ENCODE data around the gene SORCS3. TPM values are rescaled to one million over a fixed set of nuclear protein-coding genes. Genes with fewer than 3 reads are reported as not detected.

Gene SORCS3
- total and polyA plus RNA-seq, 2 of the 4 experiments (the other 2 are of a cell fraction) = not detected

- no peak overlapping the region for H3K56ac ChIP-seq (ENCODE audit: extremely low read depth, insufficient read depth, low read length)
- no peak overlapping the region for H3K27ac ChIP-seq (ENCODE audit: insufficient read depth, low read length)
- H4K91ac ChIP-seq (ENCODE audit: insufficient read depth, low read depth, low read length) = no peak overlapping the region
- DNase-seq (no peak), ATAC-seq (ENCODE audit: low read depth) (no peak)
- 0% methylated on average over 1 of the region's 1 CpG; no CpG with 5 or more reads in 1 of the 2 experiments for WGBS, 2 experiments (ENCODE audit: extremely low coverage in 2 of 2, insufficient read length in 1 of 2)
- H3K14ac ChIP-seq (replicated peaks; ENCODE audit: low read depth, low read length) = no peak overlapping the region
- H3K79me1 ChIP-seq (ENCODE audit: low read depth in 1 of 2, low read length in 2 of 2) = no peaks in the 10 kb centered on the region
- intact Hi-C loops (cut with micrococcal nuclease) (no loop called here), dilution Hi-C loops (cut with HindIII; ENCODE audit: low sequenced_read_pairs, unreplicated experiment) (no loop called here), in situ Hi-C loops (cut with MboI; ENCODE audit: low sequenced_read_pairs) (no loop called here)
- no peak overlapping the region for H2AK9ac ChIP-seq (replicated peaks; ENCODE audit: low read depth, low read length, poor library complexity)
- no peak overlapping the region for H2BK120ac ChIP-seq (ENCODE audit: low read depth, low read length)
- no peak for TF ChIP-seq SMC3 (IDR thresholded peaks at IDR 0.05; ENCODE audit: low read depth, low read length)
- no peak for TF ChIP-seq RFX5 (IDR thresholded peaks at IDR 0.05; ENCODE audit: low read depth, low read length)
- TF ChIP-seq CHD1 (IDR thresholded peaks at IDR 0.05; ENCODE audit: low read depth, low read length) = no peak
- no peak for TF ChIP-seq ELK1 (IDR thresholded peaks at IDR 0.05; ENCODE audit: borderline replicate concordance, low read depth, low read length)
- TF ChIP-seq USF2 (IDR thresholded peaks at IDR 0.05; ENCODE audit: low read depth, low read length) = no peak
- no peaks in the 10 kb centered on the region for H3K4me1 ChIP-seq (ENCODE audit: control insufficient read depth, insufficient read depth, low read length)
- no peak overlapping the region for H2BK20ac ChIP-seq (ENCODE audit: low read depth, low read length)
- no TSS peak for BruUV-seq (replicated peaks)
- no peaks in the 10 kb centered on the region for H4K20me1 ChIP-seq (ENCODE audit: insufficient read depth, low read length)
- no peak overlapping the region for H2BK15ac ChIP-seq (ENCODE audit: low read depth, low read length)
- H3K4me3 ChIP-seq (ENCODE audit: insufficient read depth, low read depth, low read length) = no peak overlapping the region
- H3K27me3 ChIP-seq (ENCODE audit: control insufficient read depth, insufficient read depth, low read length) = no peaks in the 10 kb centered on the region
- H3K9me3 ChIP-seq (ENCODE audit: control insufficient read depth, insufficient read depth, low read length) = peaks cover 4% of the 10 kb centered on the region
- no peak overlapping the region for H3K4ac ChIP-seq (ENCODE audit: low read depth, low read length)
- no peak overlapping the region for H3K18ac ChIP-seq (ENCODE audit: low read depth, low read length)
- no peak overlapping the region for H4K5ac ChIP-seq (ENCODE audit: low read depth, low read length)
- no peak overlapping the region for H2AFZ ChIP-seq (replicated peaks; ENCODE audit: low read length, poor library complexity)
- no peak overlapping the region for H3K9ac ChIP-seq (ENCODE audit: low read depth, low read length)
- no peak overlapping the region for H4K8ac ChIP-seq (ENCODE audit: low read depth in 2 of 2, low read length in 2 of 2)
- H3K23ac ChIP-seq (ENCODE audit: low read depth, low read length) = no peak overlapping the region
- no peak overlapping the region for H3K4me2 ChIP-seq (ENCODE audit: low read depth, low read length)
- H3K36me3 ChIP-seq (ENCODE audit: control insufficient read depth, insufficient read depth, low read length) = no peaks in the 10 kb centered on the region
- H2BK5ac ChIP-seq (ENCODE audit: low read depth, low read length, poor library complexity, severe bottlenecking) = no peak overlapping the region
- ChIA-PET POLR2A (ENCODE audit: unreplicated experiment) (no interaction called here), CTCF (no interaction called here)
- no peak overlapping the region for H2AK5ac ChIP-seq (ENCODE audit: low read depth, low read length)
- no peaks in the 10 kb centered on the region for H3K9me1 ChIP-seq (ENCODE audit: insufficient read depth, low read length)
Observed at GRCh38 chr10:105070952-105071351, 429.9 kb downstream of the SORCS3 start.

Data from IMR-90 (cell line).